BJ (cell line): ENCODE measurements around the gene URI1. TPM values are rescaled to one million over a fixed set of nuclear protein-coding genes. Genes with fewer than 3 reads are reported as not detected.
"Not testable (repeated sequence)": the region's sequence is repeated elsewhere in the genome, so short reads cannot be mapped to it uniquely, and the experiment has no call there.

Source experiments
- CTCF ChIA-PET: fragments of 350-600 bp; formaldehyde crosslinking; extraction: SDS; loops from one replicate; lab custom pipeline; 2021; ENCODE audit warnings: antibody characterized with exemption, inconsistent platforms; lab: Yijun Ruan, JAX
- POLR2A ChIA-PET: fragments of 300-600 bp; sonication (Branson Sonifier 250); formaldehyde crosslinking; extraction: SDS; loops from one replicate; lab custom pipeline; 2021; ENCODE audit warnings: antibody characterized with exemption; lab: Charles Lee
- DNase-seq: peaks from one replicate; pipeline ENCODE4 v3.0.0-alpha.2; 2011; ENCODE audit warnings: low read depth
- H3K27me3 ChIP-seq: 2 replicates; pipeline ENCODE4 v1.6.0; 2011; ENCODE audit warnings: low read length; ENCODE audit not compliant: control insufficient read depth, insufficient read depth
- H3K36me3 ChIP-seq: 2 replicates; pipeline ENCODE4 v1.5.1; 2011; ENCODE audit warnings: low read length; ENCODE audit not compliant: control insufficient read depth, insufficient read depth
- H3K4me3 ChIP-seq: 2 replicates; pipeline ENCODE4 v1.5.1; 2011; ENCODE audit warnings: low read depth, mild to moderate bottlenecking, control low read depth, low read length
- CTCF ChIP-seq: IDR thresholded peaks from 2 replicates; pipeline ENCODE4 v1.5.1; 2011; ENCODE audit warnings: low read depth, mild to moderate bottlenecking, control low read depth, inconsistent platforms, low read length, moderate library complexity; ENCODE audit not compliant: insufficient read depth
- polyA plus RNA-seq: library from polyadenylated mRNA; depleted of rRNA; stranded (reverse); fragments of >200 nt; gene quantifications from 2 replicates; pipeline ENCODE4 v1.2.3, GENCODE V29; 2011

Gene URI1
- polyA plus RNA-seq, 1 experiment, result 27.7 TPM

GRCh38 chr19:29962793-29963192 is 20.8 kb downstream of the URI1 start:
- ChIA-PET POLR2A (no interaction called here), CTCF (no interaction called here)
- DNase-seq, result no peak
- Histone ChIP-seq H3K36me3 (peaks cover 2% of the 10 kb centered on the region), H3K27me3 (no peaks in the 10 kb centered on the region), H3K4me3 (no peak overlapping the region)
- no peak for TF ChIP-seq CTCF

- POLR2A ChIA-PET, result interaction anchor here (0.6 kb wide), 2 partner anchors 16 to 35 kb away, joined by 3 to 14 read pairs; no protein-coding TSS in a partner anchor
- no peak overlapping the region for H3K4me3 ChIP-seq
- no peak for TF ChIP-seq CTCF
- no peak for DNase-seq
- no peaks in the 10 kb centered on the region for H3K27me3 ChIP-seq
- H3K36me3 ChIP-seq, result no peaks in the 10 kb centered on the region
- CTCF ChIA-PET, result interaction anchor here (1.3 kb wide), 1 partner anchor 191 kb away, joined by 3 read pairs; no protein-coding TSS in a partner anchor
Measured at GRCh38 chr19:29963576-29963975, 21.5 kb downstream of the URI1 start.

GRCh38 chr19:29964171-29964570 is 22.1 kb downstream of the URI1 start:
- H3K36me3 ChIP-seq, result no peaks in the 10 kb centered on the region
- H3K27me3 ChIP-seq, result no peaks in the 10 kb centered on the region
- ChIA-PET CTCF (interaction anchor here (1.3 kb wide), 1 partner anchor 191 kb away, joined by 3 read pairs; no protein-coding TSS in a partner anchor), POLR2A (interaction anchor here (0.6 kb wide), 2 partner anchors 17 to 34 kb away, joined by 3 to 14 read pairs; no protein-coding TSS in a partner anchor)
- no peak overlapping the region for H3K4me3 ChIP-seq
- TF ChIP-seq CTCF, result no peak
- DNase-seq, result no peak

GRCh38 chr19:29965492-29965891 is 23.5 kb downstream of the URI1 start:
- CTCF ChIA-PET, result interaction anchor here (1.2 to 1.3 kb wide), 2 partner anchors 10 to 113 kb away, joined by 3 to 4 read pairs; no protein-coding TSS in a partner anchor
- POLR2A ChIA-PET, result no interaction called here
- no peak for TF ChIP-seq CTCF

GRCh38 chr19:29966142-29966541 is 24.1 kb downstream of the URI1 start:
- CTCF ChIA-PET, result interaction anchor here (0.6 to 1.3 kb wide), 4 partner anchors 10 to 113 kb away, joined by 3 to 4 read pairs (median 3); partner anchors contain the start of gene URI1
- H3K27me3 ChIP-seq, H3K4me3 ChIP-seq, H3K36me3 ChIP-seq, POLR2A ChIA-PET, DNase-seq: not testable (repeated sequence)

More at GRCh38 chr19:29965492-29965891, 23.5 kb downstream of the URI1 start:
- no peak overlapping the region for H3K4me3 ChIP-seq
- H3K27me3 ChIP-seq, result no peaks in the 10 kb centered on the region
- DNase-seq, result no peak
- H3K36me3 ChIP-seq, result no peaks in the 10 kb centered on the region
